ENCODE results near the gene RUNX3. TPM values are rescaled to one million over a fixed set of nuclear protein-coding genes. Genes with fewer than 3 reads are reported as not detected.

The RUNX3 gene
- total and polyA plus RNA-seq, 10 donors: 17.3 to 76.3 (median 49.3) TPM

GRCh38 chr1:24927988-24928688 lies 1.9 kb downstream of the RUNX3 start:
- no peak for DNase-seq
- intact Hi-C loops (cut with DNase I; ENCODE audit: low total_unique reads): no loop called here
- Histone ChIP-seq H3K9me3 (no peaks in the 10 kb centered on the region), H3K27me3 (replicated peaks in 1 of 7) (peaks cover 2 to 95% (median 69%) of the 10 kb centered on the region in 7 donors), H3K27ac (peak overlapping the region; percentile 82 to 99 (median 94)), H3K36me3 (peaks cover 0 to 44% (median 0%) of the 10 kb centered on the region in 6 donors), H3K4me3 (peak overlapping the region; percentile 60 to 95 (median 72)), H3K4me1 (peaks cover 48 to 96% (median 89%) of the 10 kb centered on the region in 6 donors)
- 3 to 6% (median 3%) methylated on average over 15 of the region's 15 CpGs for WGBS, 5 donors
- TF ChIP-seq CTCF (IDR thresholded peaks at IDR 0.05 in 8 of 11, conservative IDR thresholded peaks at IDR 0.05 in 3 of 11) (no peak), POLR2AphosphoS5 (IDR thresholded peaks at IDR 0.05) (no peak), POLR2A (IDR thresholded peaks at IDR 0.05) (no peak)

GRCh38 chr1:24927473-24927872 lies 2.6 kb downstream of the RUNX3 start:
- Histone ChIP-seq H3K27ac (peak overlapping the region in 7 of 8 donors; percentile 94 to 99 (median 95)), H3K4me3 (peak overlapping the region; percentile 60 to 95 (median 72)), H3K36me3 (peaks cover 0 to 47% (median 0%) of the 10 kb centered on the region in 6 donors), H3K4me1 (peaks cover 48 to 96% (median 91%) of the 10 kb centered on the region in 6 donors), H3K27me3 (replicated peaks in 1 of 7) (peaks cover 2 to 93% (median 62%) of the 10 kb centered on the region in 7 donors), H3K9me3 (no peaks in the 10 kb centered on the region)
- no peak for DNase-seq
- TF ChIP-seq POLR2A (IDR thresholded peaks at IDR 0.05) (no peak), CTCF (IDR thresholded peaks at IDR 0.05 in 8 of 11, conservative IDR thresholded peaks at IDR 0.05 in 3 of 11) (no peak), POLR2AphosphoS5 (IDR thresholded peaks at IDR 0.05) (peak; percentile 51 to 64 (median 63))
- 43 to 63% (median 48%) methylated on average over 17 of the region's 17 CpGs for WGBS, 5 donors
- intact Hi-C loops (cut with DNase I; ENCODE audit: low total_unique reads): no loop called here

GRCh38 chr1:24926563-24927249 lies 3.4 kb downstream of the RUNX3 start:
- intact Hi-C loops (cut with DNase I; ENCODE audit: low total_unique reads): no loop called here
- H3K27ac ChIP-seq: peak overlapping the region; percentile 57 to 99 (median 94)
- TF ChIP-seq POLR2AphosphoS5 (IDR thresholded peaks at IDR 0.05): peak; percentile 14 to 51 (median 34)
- no peak for TF ChIP-seq POLR2A (IDR thresholded peaks at IDR 0.05)
- DNase-seq: no peak
- H3K27me3 ChIP-seq (replicated peaks in 1 of 7): peaks cover 2 to 85% (median 55%) of the 10 kb centered on the region in 7 donors
- H3K4me3 ChIP-seq: peak overlapping the region in 7 of 8 donors; percentile 29 to 95 (median 72)
- 33 to 46% (median 43%) methylated on average over 10 to 15 of the region's 15 CpGs for WGBS, 5 donors
- H3K36me3 ChIP-seq: peaks cover 0 to 50% (median 0%) of the 10 kb centered on the region in 6 donors
- no peaks in the 10 kb centered on the region for H3K9me3 ChIP-seq
- H3K4me1 ChIP-seq: peaks cover 44 to 96% (median 89%) of the 10 kb centered on the region in 6 donors

GRCh38 chr1:24925963-24926362 lies 4.1 kb downstream of the RUNX3 start:
- Histone ChIP-seq H3K4me1 (peaks cover 49 to 96% (median 89%) of the 10 kb centered on the region in 6 donors), H3K36me3 (peaks cover 0 to 58% (median 0%) of the 10 kb centered on the region in 6 donors), H3K27ac (peak overlapping the region; percentile 57 to 99 (median 94)), H3K4me3 (peak overlapping the region in 6 of 8 donors; percentile 9 to 95 (median 72)), H3K27me3 (replicated peaks in 1 of 7) (peaks cover 0 to 77% (median 48%) of the 10 kb centered on the region in 7 donors), H3K9me3 (no peaks in the 10 kb centered on the region)
- TF ChIP-seq CTCF (IDR thresholded peaks at IDR 0.05 in 8 of 11, conservative IDR thresholded peaks at IDR 0.05 in 3 of 11) (no peak), POLR2AphosphoS5 (IDR thresholded peaks at IDR 0.05) (peak in 1 of 3 donors; percentile 37)
- intact Hi-C loops (cut with DNase I; ENCODE audit: low total_unique reads): no loop called here
- whole genome bisulfite sequencing, 5 donors: 58 to 71% (median 65%) methylated on average over 10 of the region's 10 CpGs
- DNase-seq: no peak
